ENCODE measurements around the gene ETV1.
"Not testable (repeated sequence)": the region's sequence is repeated elsewhere in the genome, so short reads cannot be mapped to it uniquely, and the experiment has no call there.

The ETV1 gene

GRCh38 chr7:13933091-13933490, 56.4 kb downstream of the ETV1 start:
- DNase-seq, result peak in 1 of 56 donors; percentile 15

- DNase-seq, result no peak
Observed at GRCh38 chr7:13932131-13932530, 57.3 kb downstream of the ETV1 start.

GRCh38 chr7:13921062-13921461, 68.4 kb downstream of the ETV1 start:
- no peak for DNase-seq

- no peak for DNase-seq
Observed at GRCh38 chr7:13920053-13920697, 69.3 kb downstream of the ETV1 start.

- not testable (repeated sequence) for DNase-seq
Observed at GRCh38 chr7:13918333-13918732, 71.1 kb downstream of the ETV1 start.

GRCh38 chr7:13917103-13917502, 72.4 kb downstream of the ETV1 start:
- DNase-seq, result not testable (repeated sequence)

- DNase-seq, result no peak
Observed at GRCh38 chr7:13915891-13916290, 73.6 kb downstream of the ETV1 start.

- no peak for DNase-seq
Observed at GRCh38 chr7:13912715-13913278, 76.7 kb downstream of the ETV1 start.

- no peak for DNase-seq
Observed at GRCh38 chr7:13911909-13912308, 77.6 kb downstream of the ETV1 start.

- DNase-seq, result no peak
Observed at GRCh38 chr7:13910805-13911551, 78.5 kb downstream of the ETV1 start.

GRCh38 chr7:13908667-13909397, 80.6 kb downstream of the ETV1 start:
- DNase-seq, result no peak

- no peak for DNase-seq
Observed at GRCh38 chr7:13907831-13908230, 81.6 kb downstream of the ETV1 start.

GRCh38 chr7:13904689-13905088, 84.8 kb downstream of the ETV1 start:
- DNase-seq, result no peak

- DNase-seq, result no peak
Observed at GRCh38 chr7:13904007-13904406, 85.5 kb downstream of the ETV1 start.

- DNase-seq, result no peak
Observed at GRCh38 chr7:13901577-13901976, 87.9 kb downstream of the ETV1 start.

GRCh38 chr7:13898957-13899670, 90.4 kb downstream of the ETV1 start:
- DNase-seq, result no peak

GRCh38 chr7:13897819-13898218, 91.6 kb downstream of the ETV1 start:
- no peak for DNase-seq

- DNase-seq, result no peak
Observed at GRCh38 chr7:13894954-13895353, 94.5 kb downstream of the ETV1 start.

GRCh38 chr7:13894377-13894776, 95.1 kb downstream of the ETV1 start:
- DNase-seq, result no peak

- no peak for DNase-seq
Observed at GRCh38 chr7:13890793-13891192, 98.7 kb downstream of the ETV1 start.

GRCh38 chr7:13886356-13886755, 103.1 kb downstream of the ETV1 start:
- no peak for DNase-seq

Measured in nucleus accumbens (tissue), 56 donors.